NCI-H1436 (cell line): ENCODE data around the gene NLN.
"Not testable (repeated sequence)": the region's sequence is repeated elsewhere in the genome, so short reads cannot be mapped to it uniquely, and the experiment has no call there.

Experiments
- DNase-seq: peaks from one replicate; lab custom pipeline; 2025; lab: John Stamatoyannopoulos, UW

The NLN gene

DNA sequence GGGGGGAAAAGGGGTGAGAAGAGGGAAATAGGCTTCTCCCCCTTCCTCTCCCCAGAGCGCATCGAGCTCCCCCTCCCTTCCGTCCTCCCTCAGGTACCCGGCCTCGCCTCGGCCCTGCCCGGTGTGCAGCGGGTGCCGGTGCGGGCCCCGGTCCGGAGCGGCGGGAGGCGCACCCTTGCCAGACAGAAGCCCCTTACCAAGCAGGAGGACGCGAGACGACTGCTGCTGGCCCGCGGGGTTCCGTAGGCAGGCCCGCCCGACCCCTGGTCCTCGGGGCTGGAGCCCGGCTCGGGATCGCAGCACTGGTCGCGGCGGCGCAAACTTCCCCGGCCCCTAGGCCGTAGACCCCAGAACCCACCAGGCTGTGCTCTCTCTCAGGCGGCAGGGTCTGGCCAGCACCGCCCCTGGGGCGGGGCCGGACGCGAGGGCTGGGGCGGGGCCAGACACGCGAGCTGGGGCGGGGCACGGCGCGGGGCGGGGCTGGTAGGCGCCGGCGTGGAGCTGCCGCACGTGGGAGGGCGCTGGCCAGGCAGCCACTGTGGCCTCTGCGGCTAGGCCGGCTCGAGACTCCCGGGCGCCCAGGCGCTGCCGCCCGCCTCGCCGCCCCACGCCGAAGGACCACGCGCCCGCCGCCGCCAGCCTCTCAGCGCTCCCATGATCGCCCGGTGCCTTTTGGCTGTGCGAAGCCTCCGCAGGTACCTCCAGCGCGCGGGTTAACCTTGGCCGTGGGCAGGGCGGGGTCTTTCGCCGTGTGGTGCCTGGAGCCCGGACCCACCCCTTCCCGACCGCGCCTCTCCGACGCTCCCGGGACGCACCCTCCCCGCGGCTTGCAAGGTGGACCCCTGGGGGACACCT, at the start of gene NLN, which contains the start of gene SGTB:
Gene NLN (plus strand): TSS at position 486 of the 855 bp plus-strand sequence. CDS start 169 bp downstream, at position 655.
Gene SGTB (minus strand): TSS at position 390 of the 855 bp plus-strand sequence. CDS start 1,302 bp downstream, outside the sequence.
- peak; percentile 69 for DNase-seq

GRCh38 chr5:65672796-65673195, 49.2 kb upstream of the NLN start:
- DNase-seq: no peak

DNA sequence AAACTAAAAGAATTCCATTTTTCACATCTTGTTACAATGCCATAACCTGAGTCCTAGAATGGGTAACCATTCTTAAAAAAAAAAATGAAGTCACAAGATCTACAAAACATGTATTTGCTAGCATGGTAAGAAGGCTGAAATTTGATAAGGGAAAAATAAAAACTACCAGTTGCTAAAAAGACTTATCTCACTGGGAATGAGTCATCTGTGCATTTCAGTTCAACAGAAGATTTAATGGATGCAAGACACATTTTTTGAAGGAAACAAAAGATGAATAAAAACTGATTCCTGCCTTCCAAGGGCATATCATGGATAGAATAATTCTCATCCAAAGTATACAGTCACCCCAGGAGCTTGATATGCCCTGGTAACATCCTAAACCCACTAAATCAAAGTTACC, 47.3 kb upstream of the NLN start:
- no peak for DNase-seq

GRCh38 chr5:65676056-65676455, 45.9 kb upstream of the NLN start:
- DNase-seq: not testable (repeated sequence)

DNA sequence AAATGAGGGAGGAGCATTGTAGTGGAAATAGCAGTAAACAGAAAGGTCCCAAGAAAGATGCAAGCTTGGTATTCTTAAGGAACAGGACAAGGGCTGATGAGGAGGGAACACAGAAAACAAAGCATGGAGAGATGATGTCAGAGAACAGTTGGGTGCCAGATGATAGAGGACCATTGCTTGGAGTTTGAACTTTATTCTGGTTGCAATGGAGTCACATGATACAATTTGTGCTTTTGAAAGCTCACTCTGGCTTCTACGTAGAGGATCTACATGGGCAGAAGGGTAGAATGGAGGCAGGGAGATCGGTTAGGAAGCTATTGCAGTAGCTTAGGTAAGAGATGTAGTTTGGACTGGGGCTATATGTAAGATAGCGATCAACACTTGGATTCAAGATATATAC, 39.9 kb upstream of the NLN start:
- DNase-seq: no peak

- no peak for DNase-seq
Observed at GRCh38 chr5:65693121-65693520, 28.9 kb upstream of the NLN start.

DNA sequence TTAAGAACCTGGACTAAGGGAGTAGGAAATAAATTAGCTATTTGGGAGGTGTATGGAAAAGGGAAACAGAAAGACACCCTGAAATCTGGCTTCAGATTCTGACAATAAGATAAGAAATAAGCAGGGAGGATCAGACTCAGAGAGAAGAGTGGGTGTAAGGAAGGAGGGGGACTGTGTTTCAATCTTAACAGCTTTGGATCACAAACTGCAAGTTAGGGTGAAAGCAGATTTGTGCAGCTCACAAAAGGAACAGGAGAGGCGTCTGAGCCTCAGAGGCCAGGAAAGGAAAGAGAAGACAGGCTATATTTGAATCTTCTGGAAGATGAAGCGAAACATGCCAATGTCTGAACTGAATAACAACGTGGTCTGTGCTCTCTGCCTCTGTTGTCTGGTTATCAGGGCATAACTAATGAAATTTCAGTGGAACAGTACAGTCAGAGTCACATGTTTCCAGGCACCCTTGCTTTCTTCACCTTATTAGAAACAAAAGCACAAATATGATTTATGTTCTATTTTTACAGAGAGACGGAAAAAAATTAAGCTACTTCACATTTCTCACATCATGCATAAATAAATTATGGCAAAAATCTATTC, 26.7 kb upstream of the NLN start:
- no peak for DNase-seq

- DNase-seq: no peak
Observed at GRCh38 chr5:65695896-65696295, 26.1 kb upstream of the NLN start.

GRCh38 chr5:65696892-65697291, 25.1 kb upstream of the NLN start:
- DNase-seq: no peak

- no peak for DNase-seq
Observed at GRCh38 chr5:65699338-65699737, 22.7 kb upstream of the NLN start.

- DNase-seq: no peak
Observed at GRCh38 chr5:65702036-65702435, 20.0 kb upstream of the NLN start.

DNA sequence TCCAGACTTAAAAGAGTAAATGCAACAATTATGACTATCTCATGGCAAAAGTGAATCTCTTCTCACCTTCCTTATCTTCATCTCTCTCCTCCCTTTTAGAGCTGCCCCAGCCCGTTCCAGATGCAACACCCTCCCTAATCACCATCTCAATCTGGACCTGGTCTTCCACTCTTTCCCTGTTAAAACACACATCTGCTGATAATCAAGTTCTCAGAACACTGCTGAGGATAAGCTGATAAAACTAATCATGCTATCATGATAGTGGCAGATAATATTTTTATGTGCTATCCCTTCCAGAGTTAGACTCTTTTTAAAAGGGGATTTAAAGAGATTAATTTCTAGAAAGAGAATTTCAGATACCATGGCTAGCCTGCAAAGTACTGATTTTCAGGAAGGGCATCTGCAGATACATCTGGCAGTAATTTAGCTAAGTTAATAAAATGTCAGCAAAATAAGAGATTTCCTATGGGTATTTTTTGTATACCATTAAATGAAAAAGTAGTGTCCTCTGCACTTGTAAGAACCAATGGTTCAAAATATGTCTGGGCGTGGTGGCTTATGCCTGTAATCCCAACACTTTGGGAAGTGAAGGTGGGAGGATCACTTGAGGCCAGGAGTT, 17.3 kb upstream of the NLN start:
- DNase-seq: no peak

- no peak for DNase-seq
Observed at GRCh38 chr5:65707663-65708062, 14.3 kb upstream of the NLN start.

DNA sequence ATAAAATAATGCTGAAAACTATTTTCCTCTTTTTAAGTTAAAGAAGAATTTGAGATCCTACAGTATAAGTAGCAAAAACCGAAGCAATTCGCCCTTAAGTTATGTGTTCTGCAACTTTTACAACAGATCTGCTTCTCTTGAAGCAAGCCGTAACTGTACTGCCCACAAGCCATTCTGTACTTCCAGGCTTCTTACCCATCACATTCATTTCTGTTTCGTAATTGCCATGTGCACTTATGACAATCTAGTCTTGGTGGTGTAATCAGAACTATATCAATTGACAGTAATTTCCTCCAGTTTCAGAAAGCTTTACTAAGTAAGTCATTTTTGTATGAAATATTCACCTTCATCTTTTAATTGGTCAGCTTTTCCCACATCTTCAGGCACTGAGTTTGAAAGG, 13.9 kb upstream of the NLN start:
- DNase-seq: no peak

DNA sequence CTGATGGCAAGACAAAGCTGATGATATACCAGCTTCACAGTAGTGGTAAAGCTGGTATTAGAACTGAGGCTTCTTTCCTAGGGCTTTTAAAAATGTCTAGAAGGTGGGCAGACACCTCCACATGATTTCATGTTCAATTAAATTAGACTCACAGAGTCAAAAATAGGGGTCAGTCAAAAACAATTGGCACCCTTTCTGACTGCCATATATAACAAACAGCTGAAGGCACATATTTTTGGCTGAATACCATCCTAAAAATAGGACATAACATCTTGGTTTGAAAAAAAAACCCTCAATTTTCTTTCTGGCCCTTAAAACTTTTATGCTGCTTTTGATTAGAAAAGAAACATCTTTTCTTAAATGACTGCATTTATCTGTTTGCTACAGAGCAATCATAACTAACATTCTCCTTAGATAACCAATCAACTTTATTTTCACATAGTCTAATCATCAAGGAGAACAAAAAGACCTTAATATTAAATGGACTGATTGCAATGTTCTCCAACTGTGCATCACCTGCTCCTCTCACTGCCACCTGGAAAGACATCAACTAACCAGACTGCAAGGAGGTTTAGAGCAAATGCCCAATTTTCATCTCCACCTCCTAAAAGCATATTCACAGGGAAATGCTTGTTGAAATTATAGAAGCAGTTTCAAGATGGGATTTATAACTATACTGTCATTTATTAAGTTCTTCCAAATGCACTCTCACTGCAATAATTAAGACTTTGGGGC, 3.3 kb upstream of the NLN start:
- DNase-seq: no peak

DNA sequence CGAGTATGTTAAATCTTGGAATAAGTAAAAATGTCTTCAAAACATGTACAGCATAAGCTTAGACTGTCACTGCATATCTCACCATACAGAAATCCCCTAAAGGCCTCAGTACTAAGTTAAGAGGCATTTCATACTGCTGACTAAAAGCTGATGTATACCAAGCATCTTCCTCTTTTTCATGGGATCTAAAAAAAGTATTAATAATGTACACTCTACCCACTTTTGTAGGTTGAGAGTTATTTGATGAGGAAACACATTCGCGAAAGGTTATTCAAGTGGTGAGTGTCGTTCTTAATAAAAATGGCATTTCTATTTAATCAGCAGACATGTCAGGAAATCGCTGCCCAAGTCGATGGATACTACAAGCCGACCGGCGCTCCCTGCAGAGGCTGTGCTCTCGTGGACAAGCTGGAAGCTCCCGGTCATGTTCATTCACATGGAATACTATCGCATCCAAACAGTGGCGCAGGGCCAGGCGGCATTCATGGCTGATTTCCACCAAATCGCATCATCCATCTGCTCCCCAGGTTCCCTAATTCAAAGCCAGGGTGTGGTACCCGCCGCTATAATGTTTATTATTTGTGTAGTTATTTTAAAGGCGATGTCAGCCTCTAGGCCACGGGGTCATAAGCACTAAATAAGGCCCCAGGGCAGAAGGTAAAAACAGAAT, 820 bp upstream of the NLN start:
- DNase-seq: no peak

GRCh38 chr5:65722575-65723403, 784 bp downstream of the NLN start:
- DNase-seq: no peak

DNA sequence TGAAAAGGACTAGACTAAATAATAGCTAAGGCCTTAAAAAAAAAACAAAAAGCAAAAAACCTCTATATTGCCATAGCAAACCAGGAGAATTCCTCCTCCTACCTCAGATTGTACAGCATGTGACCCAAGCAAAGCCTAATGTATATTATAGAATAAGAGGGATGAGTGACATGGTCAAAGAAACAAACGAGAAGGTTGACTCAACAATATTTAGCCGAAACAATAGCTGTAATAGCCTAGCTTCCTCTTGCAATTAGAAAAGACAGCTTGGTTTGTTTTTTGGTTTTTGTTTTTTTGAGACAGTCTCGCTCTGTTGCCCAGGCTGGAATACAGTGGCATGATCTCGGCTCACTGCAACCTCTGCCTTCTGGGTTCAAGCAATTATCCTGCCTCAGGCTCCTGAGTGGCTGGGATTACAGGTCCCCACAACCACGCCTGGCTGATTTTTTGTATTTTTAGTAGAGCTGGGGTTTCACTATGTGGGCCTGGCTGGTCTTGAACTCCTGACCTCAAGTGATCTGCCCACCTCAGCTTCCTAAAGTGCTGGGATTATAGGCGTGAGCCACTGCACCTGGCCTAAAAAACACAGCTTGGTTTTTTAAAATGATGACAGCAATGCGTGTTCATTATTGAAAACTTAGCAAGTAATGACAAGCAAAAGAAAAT, 5.6 kb downstream of the NLN start:
- DNase-seq: no peak

- no peak for DNase-seq
Observed at GRCh38 chr5:65728218-65728617, 6.2 kb downstream of the NLN start.

DNA sequence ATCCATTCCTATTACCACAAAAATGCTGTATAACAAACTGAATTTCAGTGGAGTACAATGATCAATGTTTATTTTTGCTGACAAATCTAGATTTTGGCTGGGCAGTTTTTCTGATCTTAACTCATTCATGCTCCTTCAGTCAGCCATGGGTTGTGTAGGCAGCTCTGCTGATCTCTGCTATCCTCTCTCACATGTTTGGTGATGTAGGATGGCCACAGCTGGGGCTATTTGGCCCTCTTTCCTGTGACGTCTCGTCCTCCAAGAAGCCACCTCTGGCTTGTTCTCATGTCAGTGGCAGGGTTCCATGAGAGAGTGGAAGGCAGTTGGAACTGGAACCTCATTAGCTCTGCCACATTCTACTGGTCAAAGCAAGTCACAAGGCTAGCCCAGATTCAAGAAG, 8.9 kb downstream of the NLN start:
- DNase-seq: no peak
